Measurements from ENCODE around the gene NYNRIN. TPM values are rescaled to one million over a fixed set of nuclear protein-coding genes. Genes with fewer than 3 reads are reported as not detected.

Gene NYNRIN
- total and polyA plus RNA-seq, 2 donors (not counting 3 experiments of a cell fraction or from before 2014, with no cell fraction given), result 37.2 to 42.8 TPM

DNA sequence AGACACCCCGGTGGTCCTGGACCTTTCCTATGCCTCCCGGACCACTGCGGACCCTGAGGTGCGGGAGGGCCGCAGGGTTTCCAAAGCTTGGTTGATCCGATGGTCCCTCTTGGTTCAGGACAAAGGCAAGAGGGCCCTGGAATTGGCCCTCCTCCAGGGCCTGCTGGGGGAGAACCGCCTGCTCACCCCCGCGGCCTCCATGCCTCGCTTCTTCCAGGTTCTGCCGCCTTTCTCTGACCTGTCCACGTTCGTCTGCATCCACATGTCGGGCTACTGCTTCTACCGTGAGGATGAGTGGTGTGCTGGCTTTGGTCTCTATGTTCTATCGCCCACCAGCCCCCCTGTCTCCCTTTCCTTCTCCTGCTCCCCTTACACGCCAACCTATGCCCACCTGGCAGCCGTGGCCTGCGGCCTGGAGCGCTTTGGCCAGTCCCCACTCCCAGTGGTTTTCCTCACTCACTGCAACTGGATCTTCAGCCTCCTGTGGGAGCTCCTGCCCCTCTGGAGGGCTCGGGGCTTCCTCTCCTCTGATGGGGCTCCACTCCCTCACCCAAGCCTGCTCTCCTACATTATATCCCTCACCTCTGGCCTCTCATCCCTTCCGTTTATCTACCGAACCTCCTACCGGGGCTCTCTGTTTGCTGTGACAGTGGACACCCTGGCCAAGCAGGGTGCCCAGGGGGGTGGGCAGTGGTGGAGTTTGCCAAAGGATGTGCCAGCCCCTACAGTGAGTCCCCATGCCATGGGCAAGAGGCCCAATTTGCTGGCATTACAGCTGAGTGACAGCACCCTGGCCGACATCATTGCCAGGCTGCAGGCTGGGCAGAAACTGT, 16.8 kb downstream of the NYNRIN start:
- Histone ChIP-seq H3K79me2 (ENCODE audit: control insufficient read depth, insufficient read depth, low read length) (no peaks in the 10 kb centered on the region), H3K4me3 (replicated peaks in 1 of 3; ENCODE audit: insufficient read depth in 1 of 3, low read depth in 1 of 3, low read length in 3 of 3) (no peak overlapping the region), H3K9me1 (replicated peaks; ENCODE audit: control insufficient read depth, extremely low read depth, insufficient read depth, low read length) (no peaks in the 10 kb centered on the region), H3K27me3 (ENCODE audit: control insufficient read depth in 2 of 2, insufficient read depth in 2 of 2, low read length in 2 of 2) (no peaks in the 10 kb centered on the region), H3K4me2 (ENCODE audit: insufficient read depth, low read length) (no peak overlapping the region), H2AFZ (ENCODE audit: low read depth, low read length) (no peak overlapping the region), H3K9me3 (replicated peaks; ENCODE audit: control insufficient read depth, insufficient read depth, low read length) (no peaks in the 10 kb centered on the region), H3K27ac (ENCODE audit: insufficient read depth, low read depth, low read length) (no peak overlapping the region), H3K9ac (replicated peaks; ENCODE audit: extremely low read depth, insufficient read depth, low read length) (no peak overlapping the region), H3K36me3 (ENCODE audit: control insufficient read depth in 2 of 2, extremely low read depth in 1 of 2, insufficient read depth in 2 of 2, low read length in 2 of 2) (peaks cover 4 to 38% of the 10 kb centered on the region in 2 experiments), H3K4me1 (ENCODE audit: control insufficient read depth, extremely low read depth, insufficient read depth, low read length) (peaks cover 17% of the 10 kb centered on the region), H4K20me1 (replicated peaks; ENCODE audit: control insufficient read depth, extremely low read depth, insufficient read depth, low read length) (no peaks in the 10 kb centered on the region)
- intact Hi-C loops (cut with micrococcal nuclease), result no loop called here
- FAIRE-seq (no peak), DNase-seq (ENCODE audit: low read depth, low spot score) (no peak)
- BruUV-seq (replicated peaks), result no TSS peak
- CTCF ChIA-PET, result interaction anchor here (2.9 kb wide), 1 partner anchor 17 kb away, joined by 25 read pairs; no protein-coding TSS in a partner anchor
- POLR2A ChIA-PET, result no interaction called here
- TF ChIP-seq POLR2AphosphoS5 (IDR thresholded peaks at IDR 0.05; ENCODE audit: insufficient read depth, low read depth, low read length) (no peak), POLR2A (IDR thresholded peaks at IDR 0.05; ENCODE audit: low read depth, low read length) (no peak)
- TF ChIP-seq, protein P1, sequence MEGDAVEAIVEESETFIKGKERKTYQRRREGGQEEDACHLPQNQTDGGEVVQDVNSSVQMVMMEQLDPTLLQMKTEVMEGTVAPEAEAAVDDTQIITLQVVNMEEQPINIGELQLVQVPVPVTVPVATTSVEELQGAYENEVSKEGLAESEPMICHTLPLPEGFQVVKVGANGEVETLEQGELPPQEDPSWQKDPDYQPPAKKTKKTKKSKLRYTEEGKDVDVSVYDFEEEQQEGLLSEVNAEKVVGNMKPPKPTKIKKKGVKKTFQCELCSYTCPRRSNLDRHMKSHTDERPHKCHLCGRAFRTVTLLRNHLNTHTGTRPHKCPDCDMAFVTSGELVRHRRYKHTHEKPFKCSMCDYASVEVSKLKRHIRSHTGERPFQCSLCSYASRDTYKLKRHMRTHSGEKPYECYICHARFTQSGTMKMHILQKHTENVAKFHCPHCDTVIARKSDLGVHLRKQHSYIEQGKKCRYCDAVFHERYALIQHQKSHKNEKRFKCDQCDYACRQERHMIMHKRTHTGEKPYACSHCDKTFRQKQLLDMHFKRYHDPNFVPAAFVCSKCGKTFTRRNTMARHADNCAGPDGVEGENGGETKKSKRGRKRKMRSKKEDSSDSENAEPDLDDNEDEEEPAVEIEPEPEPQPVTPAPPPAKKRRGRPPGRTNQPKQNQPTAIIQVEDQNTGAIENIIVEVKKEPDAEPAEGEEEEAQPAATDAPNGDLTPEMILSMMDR (IDR thresholded peaks at IDR 0.05; ENCODE audit: extremely low read depth in 1 of 2, insufficient read depth in 1 of 2, low read depth in 1 of 2, low read length in 2 of 2), result no peak
- TF ChIP-seq, protein P2, sequence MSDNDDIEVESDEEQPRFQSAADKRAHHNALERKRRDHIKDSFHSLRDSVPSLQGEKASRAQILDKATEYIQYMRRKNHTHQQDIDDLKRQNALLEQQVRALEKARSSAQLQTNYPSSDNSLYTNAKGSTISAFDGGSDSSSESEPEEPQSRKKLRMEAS (IDR thresholded peaks at IDR 0.05; ENCODE audit: insufficient read depth, insufficient read length), result no peak
- dilution Hi-C loops (cut with MboI; ENCODE audit: extremely low pct_ligation_motif_present, low sequenced_read_pairs), result no loop called here

All from endothelial cell of umbilical vein (primary cell).